Trophoblast cell (in vitro differentiated cells and primary cell): ENCODE results near the gene TMCC1.

Experiments used
- DNase-seq, 2 donors: peaks; one replicate each; pipeline ENCODE4 v3.0.0-alpha.2; 2016
- H2AFZ ChIP-seq: 2 replicates; pipeline ENCODE4 v1.6.1; 2013; ENCODE audit warnings: low read length, moderate library complexity, mild to moderate bottlenecking; ENCODE audit not compliant: insufficient read depth, poor library complexity
- H2AK5ac ChIP-seq: 2 replicates; pipeline ENCODE4 v1.6.1; 2013; ENCODE audit warnings: mild to moderate bottlenecking, low read length
- H2BK120ac ChIP-seq: 2 replicates; pipeline ENCODE4 v1.6.1; 2013; ENCODE audit warnings: low read length, mild to moderate bottlenecking, moderate library complexity; ENCODE audit not compliant: insufficient read depth, poor library complexity
- H2BK12ac ChIP-seq: 2 replicates; pipeline ENCODE4 v1.6.1; 2013; ENCODE audit warnings: mild to moderate bottlenecking, low read length, moderate library complexity
- H2BK5ac ChIP-seq: 2 replicates; pipeline ENCODE4 v1.6.1; 2013; ENCODE audit warnings: low read length, low read depth, moderate library complexity, mild to moderate bottlenecking; ENCODE audit not compliant: poor library complexity
- H3K14ac ChIP-seq: 2 replicates; pipeline ENCODE4 v1.6.1; 2013; ENCODE audit warnings: mild to moderate bottlenecking, low read length
- H3K18ac ChIP-seq: 2 replicates; pipeline ENCODE4 v1.6.1; 2013; ENCODE audit warnings: mild to moderate bottlenecking, low read length
- H3K23ac ChIP-seq: 2 replicates; pipeline ENCODE4 v1.6.1; 2013; ENCODE audit warnings: low read length
- H3K27ac ChIP-seq: 2 replicates; pipeline ENCODE4 v1.5.1; 2013; ENCODE audit warnings: low read depth, mild to moderate bottlenecking, inconsistent platforms, low read length, moderate library complexity
- H3K27me3 ChIP-seq: 2 replicates; pipeline ENCODE4 v1.6.1; 2013; ENCODE audit warnings: inconsistent platforms, mild to moderate bottlenecking, low read length, moderate library complexity; ENCODE audit not compliant: insufficient read depth
- H3K36me3 ChIP-seq, 2 experiments: 1 replicate in 1 of 2; 2 replicates in 1 of 2; pipeline ENCODE4 v1.6.1; 2013; ENCODE audit warnings: low read length in 2 of 2, mild to moderate bottlenecking in 2 of 2, moderate library complexity in 1 of 2; ENCODE audit not compliant: insufficient read depth in 2 of 2, control insufficient read depth in 1 of 2
- H3K4ac ChIP-seq: 2 replicates; pipeline ENCODE4 v1.6.1; 2013; ENCODE audit warnings: low read depth, mild to moderate bottlenecking, low read length, moderate library complexity
- H3K4me1 ChIP-seq, 2 experiments: 1 replicate in 1 of 2; 2 replicates in 1 of 2; pipeline ENCODE4 v1.6.1; 2013; ENCODE audit warnings: low read length in 2 of 2, mild to moderate bottlenecking in 2 of 2, moderate library complexity in 1 of 2; ENCODE audit not compliant: insufficient read depth in 2 of 2, control insufficient read depth in 1 of 2
- H3K4me2 ChIP-seq: 2 replicates; pipeline ENCODE4 v1.6.1; 2013; ENCODE audit warnings: inconsistent platforms, mild to moderate bottlenecking, low read length, moderate library complexity
- H3K4me3 ChIP-seq: 2 replicates; pipeline ENCODE4 v1.5.1; 2013; ENCODE audit warnings: mild to moderate bottlenecking, low read depth, low read length, inconsistent platforms
- H3K79me1 ChIP-seq: one replicate; pipeline ENCODE4 v1.6.1; 2013; ENCODE audit warnings: low read length
- H3K79me2 ChIP-seq: 2 replicates; pipeline ENCODE4 v1.6.1; 2013; ENCODE audit warnings: low read length, mild to moderate bottlenecking; ENCODE audit not compliant: control insufficient read depth, insufficient read depth, poor library complexity
- H3K9ac ChIP-seq: 2 replicates; pipeline ENCODE4 v1.6.1; 2013; ENCODE audit warnings: mild to moderate bottlenecking, low read length
- H3K9me3 ChIP-seq: 2 replicates; pipeline ENCODE4 v1.6.1; 2013; ENCODE audit warnings: low read depth, mild to moderate bottlenecking, control low read depth, inconsistent platforms, low read length; ENCODE audit not compliant: insufficient read depth
- H4K12ac ChIP-seq: 2 replicates; pipeline ENCODE4 v1.6.1; 2013; ENCODE audit warnings: low read depth, mild to moderate bottlenecking, low read length, moderate library complexity
- H4K8ac ChIP-seq: 2 replicates; pipeline ENCODE4 v1.6.1; 2013; ENCODE audit warnings: low read depth, mild to moderate bottlenecking, low read length, moderate library complexity
- H4K91ac ChIP-seq: one replicate; pipeline ENCODE4 v1.6.1; 2013; ENCODE audit warnings: low read depth, mild to moderate bottlenecking, low read length, moderate library complexity
- WGBS: extraction: QIAGEN DNeasy Blood & Tissue Kit; methylation state at CpG from one replicate; pipeline ENCODE4 v1.1.7; 2013; ENCODE audit warnings: missing lambda C conversion rate; ENCODE audit not compliant: insufficient read length, insufficient coverage; ENCODE audit errors: extremely low coverage; 5-methylcytosine and 5-hydroxymethylcytosine counted together

Gene TMCC1

GRCh38 chr3:129692743-129693142, 200.8 kb downstream of the TMCC1 start:
- H4K91ac ChIP-seq = no peak overlapping the region
- no peaks in the 10 kb centered on the region for H3K27me3 ChIP-seq
- H4K12ac ChIP-seq = no peak overlapping the region
- H3K4me1 ChIP-seq = peaks cover 5 to 10% of the 10 kb centered on the region in 2 experiments
- H3K4me3 ChIP-seq = no peak overlapping the region
- no peaks in the 10 kb centered on the region for H3K79me1 ChIP-seq
- WGBS = no CpG with 5 or more reads among the region's 2 CpGs
- no peak overlapping the region for H3K23ac ChIP-seq
- no peak overlapping the region for H3K27ac ChIP-seq
- DNase-seq = no peak
- H3K9ac ChIP-seq = no peak overlapping the region
- no peak overlapping the region for H2AK5ac ChIP-seq
- peaks cover 6% of the 10 kb centered on the region for H3K9me3 ChIP-seq
- no peak overlapping the region for H2BK12ac ChIP-seq
- H4K8ac ChIP-seq = no peak overlapping the region
- H3K4me2 ChIP-seq = no peak overlapping the region
- H2BK120ac ChIP-seq = no peak overlapping the region
- no peak overlapping the region for H2BK5ac ChIP-seq
- no peak overlapping the region for H2AFZ ChIP-seq
- H3K4ac ChIP-seq = no peak overlapping the region
- peaks cover 6 to 7% of the 10 kb centered on the region in 2 experiments for H3K36me3 ChIP-seq
- H3K18ac ChIP-seq = no peak overlapping the region
- H3K14ac ChIP-seq = no peak overlapping the region
- no peaks in the 10 kb centered on the region for H3K79me2 ChIP-seq

- Histone ChIP-seq H3K4me1 (peaks cover 5 to 10% of the 10 kb centered on the region in 2 experiments), H3K79me1 (no peaks in the 10 kb centered on the region), H3K23ac (no peak overlapping the region), H3K27ac (no peak overlapping the region), H3K14ac (no peak overlapping the region), H3K18ac (no peak overlapping the region), H2BK5ac (no peak overlapping the region), H2AK5ac (no peak overlapping the region), H3K27me3 (no peaks in the 10 kb centered on the region), H2AFZ (no peak overlapping the region), H3K9me3 (no peaks in the 10 kb centered on the region), H3K4ac (no peak overlapping the region), H2BK12ac (no peak overlapping the region), H3K4me2 (no peak overlapping the region), H3K4me3 (no peak overlapping the region), H4K8ac (no peak overlapping the region), H3K79me2 (no peaks in the 10 kb centered on the region), H3K36me3 (no peaks in the 10 kb centered on the region), H4K91ac (no peak overlapping the region), H3K9ac (no peak overlapping the region), H4K12ac (no peak overlapping the region), H2BK120ac (no peak overlapping the region)
- WGBS = no CpG with 5 or more reads among the region's 2 CpGs
- DNase-seq = no peak
Observed at GRCh38 chr3:129690963-129691362, 202.5 kb downstream of the TMCC1 start.

- Histone ChIP-seq H3K4me3 (no peak overlapping the region), H3K4me1 (peaks cover 5 to 10% of the 10 kb centered on the region in 2 experiments), H2AFZ (no peak overlapping the region), H3K14ac (no peak overlapping the region), H3K9ac (no peak overlapping the region), H2BK120ac (no peak overlapping the region), H3K4ac (no peak overlapping the region), H4K8ac (no peak overlapping the region), H3K36me3 (no peaks in the 10 kb centered on the region), H2BK12ac (no peak overlapping the region), H2AK5ac (no peak overlapping the region), H3K27ac (no peak overlapping the region), H4K12ac (no peak overlapping the region), H3K9me3 (no peaks in the 10 kb centered on the region), H2BK5ac (no peak overlapping the region), H4K91ac (no peak overlapping the region), H3K23ac (no peak overlapping the region), H3K18ac (no peak overlapping the region), H3K79me1 (no peaks in the 10 kb centered on the region), H3K79me2 (no peaks in the 10 kb centered on the region), H3K27me3 (no peaks in the 10 kb centered on the region), H3K4me2 (no peak overlapping the region)
- peak; percentile 14 to 65 for DNase-seq
Observed at GRCh38 chr3:129690406-129690805, 203.1 kb downstream of the TMCC1 start.

DNA sequence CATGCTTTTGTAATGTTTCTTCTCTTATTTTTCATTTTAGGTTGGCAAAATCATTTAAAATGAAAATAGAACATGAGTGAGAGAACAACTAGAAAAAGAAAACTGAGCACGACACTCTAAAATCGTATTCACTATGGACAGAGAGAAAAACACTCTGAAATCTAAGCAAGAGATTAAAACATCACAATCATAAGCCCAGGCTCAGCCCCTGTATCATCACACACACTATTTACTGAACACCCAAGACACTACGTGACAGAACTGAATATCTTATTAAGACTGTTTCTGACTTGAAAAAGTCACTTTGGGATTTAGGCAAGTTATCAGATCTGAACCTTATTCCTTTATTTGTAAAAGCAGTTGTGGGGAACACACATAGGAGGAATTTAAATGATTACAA, 204.5 kb downstream of the TMCC1 start:
- no CpG with 5 or more reads among the region's 3 CpGs for WGBS
- no peaks in the 10 kb centered on the region for H3K27me3 ChIP-seq
- H3K36me3 ChIP-seq = no peaks in the 10 kb centered on the region
- H2BK5ac ChIP-seq = no peak overlapping the region
- H3K18ac ChIP-seq = no peak overlapping the region
- no peaks in the 10 kb centered on the region for H3K79me1 ChIP-seq
- H3K4ac ChIP-seq = no peak overlapping the region
- no peak overlapping the region for H3K4me2 ChIP-seq
- H3K9me3 ChIP-seq = no peaks in the 10 kb centered on the region
- H4K91ac ChIP-seq = no peak overlapping the region
- H2BK120ac ChIP-seq = no peak overlapping the region
- no peak overlapping the region for H2AFZ ChIP-seq
- H3K4me1 ChIP-seq = peaks cover 5 to 6% of the 10 kb centered on the region in 2 experiments
- no peaks in the 10 kb centered on the region for H3K79me2 ChIP-seq
- H4K8ac ChIP-seq = no peak overlapping the region
- H2AK5ac ChIP-seq = no peak overlapping the region
- H3K23ac ChIP-seq = no peak overlapping the region
- no peak for DNase-seq
- no peak overlapping the region for H3K9ac ChIP-seq
- H3K27ac ChIP-seq = no peak overlapping the region
- no peak overlapping the region for H3K4me3 ChIP-seq
- no peak overlapping the region for H3K14ac ChIP-seq
- no peak overlapping the region for H2BK12ac ChIP-seq
- no peak overlapping the region for H4K12ac ChIP-seq
